K562 (cell line): ENCODE results near the gene FCAR.

Experiments used
- ESRRA ChIP-seq: fragments of 450-650 bp; IDR thresholded peaks from 2 replicates; pipeline ENCODE4 v1.6.1; 2014; ENCODE audit warnings: low read depth, mild to moderate bottlenecking, moderate library complexity, borderline replicate concordance
- HDAC1 ChIP-seq, 2 experiments: fragments of 450-650 bp; IDR thresholded peaks; 2 replicates each; pipeline ENCODE4 v1.6.1; 2016 to 2017; ENCODE audit warnings: inconsistent platforms in 1 of 2, mild to moderate bottlenecking in 1 of 2, moderate library complexity in 1 of 2
- NCOA2 ChIP-seq, 2 experiments: fragments of 450-650 bp; IDR thresholded peaks; 2 replicates each; pipeline ENCODE4 v1.6.1; 2018; ENCODE audit warnings: mild to moderate bottlenecking in 2 of 2, moderate library complexity in 1 of 2; ENCODE audit not compliant: partially characterized antibody in 2 of 2
- ZNF324 ChIP-seq: fragments of 250-450 bp; sonication (Bioruptor Pico); IDR thresholded peaks from 2 replicates; pipeline ENCODE4 v1.4.0; 2020; ENCODE audit warnings: mild to moderate bottlenecking
- ZNF644 ChIP-seq: fragments of 200-800 bp; sonication (Bioruptor generic); IDR thresholded peaks from 2 replicates; pipeline ENCODE4 v1.6.1; 2016; ENCODE audit warnings: low read depth, missing genetic modification characterization, missing compliant biosample characterization

- TF ChIP-seq ZNF324 (CRISPR knock-in tag) = no peak
- TF ChIP-seq ESRRA = no peak
- TF ChIP-seq ZNF644 (tag) = no peak
- no peak for TF ChIP-seq NCOA2 (IDR thresholded peaks at IDR 0.05; ENCODE audit: partially characterized antibody in 2 of 2)
- no peak for TF ChIP-seq HDAC1 (IDR thresholded peaks at IDR 0.05)
Measured at GRCh38 chr19:54918499-54918898, 44.5 kb downstream of the FCAR start.
